Cerebellar nuclear complex (tissue), 1 donor: ENCODE measurements around the gene PRKACB.
"Not testable (repeated sequence)": the region's sequence is repeated elsewhere in the genome, so short reads cannot be mapped to it uniquely, and the experiment has no call there.

ENCODE experiments used
- DNase-seq, 2 experiments: peaks; one replicate each; lab custom pipeline; 2025; lab: John Stamatoyannopoulos, UW

The PRKACB gene

DNA sequence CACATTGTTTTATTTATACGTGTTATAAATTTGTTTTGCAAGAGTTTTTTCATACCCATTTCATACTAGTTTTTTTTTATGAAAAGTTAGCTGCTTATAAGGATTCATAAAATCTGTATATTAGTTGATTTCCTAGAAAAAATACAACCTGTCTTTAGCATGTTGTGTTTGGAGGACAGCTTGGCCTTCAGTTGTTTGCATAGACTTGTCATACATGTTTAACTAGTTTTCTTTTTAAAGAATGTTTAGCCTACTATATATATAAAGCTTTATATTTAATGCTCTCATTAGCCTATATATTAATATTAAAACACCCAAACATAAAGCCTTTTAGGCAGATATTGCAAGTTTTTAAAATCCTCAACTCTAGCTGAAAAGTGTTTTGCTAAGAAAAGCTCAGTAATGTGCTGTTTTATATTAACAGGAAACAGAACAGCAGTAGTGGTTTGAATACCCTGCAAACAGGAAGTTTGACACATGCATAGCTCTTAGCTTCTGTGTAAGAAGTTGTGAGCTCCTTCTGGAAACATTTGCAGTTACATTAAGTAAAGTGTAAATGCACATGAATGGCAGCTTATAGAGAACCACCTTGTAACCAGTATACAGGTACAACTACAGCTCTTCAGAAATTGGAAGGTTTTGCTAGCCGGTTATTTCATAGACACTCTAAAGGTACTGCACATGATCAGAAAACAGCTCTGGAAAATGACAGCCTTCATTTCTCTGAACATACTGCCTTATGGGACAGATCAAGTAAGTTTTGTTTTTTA lies at the start of gene PRKACB:
Gene PRKACB, plus strand, starts transcription at position 476 of the 770 bp plus-strand sequence. Its CDS starts 91 bp downstream, at position 567.
- no peak for DNase-seq

DNA sequence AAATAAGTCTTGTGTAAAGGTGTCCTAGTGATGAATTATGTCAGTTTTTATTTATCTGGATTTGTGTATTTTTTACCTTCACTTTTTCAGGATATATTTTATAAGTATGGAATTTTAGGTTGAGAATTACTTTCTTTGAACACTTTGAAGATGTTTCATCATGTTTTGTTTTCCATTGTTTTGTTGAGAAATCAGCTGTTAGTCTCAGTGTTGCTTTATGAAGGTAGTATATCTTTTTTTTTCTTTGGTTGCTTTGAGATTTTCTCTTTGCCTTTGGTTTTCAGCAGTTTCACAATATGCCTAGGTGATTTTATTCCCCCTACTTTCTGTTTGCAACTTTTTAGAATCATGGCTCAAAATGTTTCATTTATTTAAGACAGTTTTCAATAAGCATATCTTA lies 48.8 kb upstream of the PRKACB start:
- DNase-seq, result no peak

DNA sequence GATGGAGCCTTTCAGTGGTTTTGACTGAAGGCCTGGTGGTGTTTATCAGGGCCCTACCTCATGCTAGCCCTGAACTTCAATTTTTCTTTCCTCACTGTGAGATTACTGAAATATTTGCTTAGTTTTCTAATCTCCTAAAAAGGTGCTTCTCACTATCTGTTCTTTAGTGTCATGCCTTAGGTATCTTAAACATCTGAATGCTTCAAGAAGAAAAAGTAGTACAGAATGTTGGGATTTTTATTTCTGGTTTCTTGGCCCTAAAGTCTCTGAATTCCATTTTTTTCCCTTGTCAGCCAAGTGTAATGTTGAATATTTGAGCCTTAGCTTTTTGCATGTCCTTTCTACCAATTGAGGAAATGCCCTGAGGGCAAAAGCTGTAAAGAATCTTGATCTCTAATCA lies 47.9 kb upstream of the PRKACB start:
- DNase-seq, result no peak

DNA sequence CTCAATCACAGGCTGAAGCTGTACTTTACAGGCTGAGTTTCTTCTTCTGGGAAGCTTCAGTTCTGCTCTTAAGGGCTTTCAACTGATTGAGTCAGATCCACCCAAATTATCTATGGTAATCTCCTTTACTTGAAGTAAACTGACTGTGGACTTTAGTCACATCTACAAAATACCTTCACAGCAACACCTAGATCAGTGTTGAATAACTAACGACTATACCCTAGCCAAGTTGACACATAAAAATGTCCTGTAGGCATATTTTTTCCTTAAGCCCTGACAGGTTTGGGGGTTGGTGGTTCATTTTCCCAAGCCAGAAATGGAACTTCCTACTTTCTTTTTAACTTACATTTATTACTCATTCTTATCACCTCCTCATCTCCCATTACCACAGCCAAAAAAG lies 42.9 kb upstream of the PRKACB start:
- no peak for DNase-seq

DNA sequence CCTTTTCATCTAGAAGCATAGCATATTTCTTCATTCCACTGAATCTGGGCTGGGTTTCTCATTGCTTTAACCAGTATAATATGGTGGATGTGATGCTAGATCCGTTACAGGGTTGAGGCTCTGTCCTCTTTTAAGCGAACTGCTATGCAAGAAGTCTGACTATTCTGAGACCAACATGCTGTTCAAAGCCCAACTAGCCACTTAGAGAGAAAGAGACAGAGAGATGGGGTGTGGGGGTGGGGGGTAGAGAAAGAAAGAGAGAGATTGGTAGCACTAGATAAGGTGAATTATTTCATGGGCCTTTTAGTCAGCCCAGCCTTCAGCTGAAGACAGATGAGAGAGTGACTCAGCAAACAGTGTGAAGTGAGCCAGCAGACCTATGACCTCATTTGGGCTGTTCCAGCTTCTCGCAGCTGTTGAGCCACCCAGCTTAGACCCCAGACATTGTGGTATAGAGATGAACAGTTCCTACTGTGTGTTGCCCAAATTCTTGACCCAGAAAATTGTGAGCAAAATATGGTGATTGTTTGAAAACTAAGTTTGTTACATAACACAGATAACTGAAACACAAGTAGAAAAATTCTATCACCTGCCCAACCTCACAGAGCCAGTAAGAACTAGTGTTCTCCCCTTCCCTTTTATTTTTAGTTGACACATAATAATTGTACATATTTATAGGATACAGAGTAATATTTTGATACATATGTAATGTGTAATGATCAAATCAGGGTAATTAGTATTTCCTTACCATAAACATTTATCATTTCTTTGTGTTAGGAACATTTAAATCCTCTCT lies 40.7 kb upstream of the PRKACB start:
- no peak for DNase-seq

DNA sequence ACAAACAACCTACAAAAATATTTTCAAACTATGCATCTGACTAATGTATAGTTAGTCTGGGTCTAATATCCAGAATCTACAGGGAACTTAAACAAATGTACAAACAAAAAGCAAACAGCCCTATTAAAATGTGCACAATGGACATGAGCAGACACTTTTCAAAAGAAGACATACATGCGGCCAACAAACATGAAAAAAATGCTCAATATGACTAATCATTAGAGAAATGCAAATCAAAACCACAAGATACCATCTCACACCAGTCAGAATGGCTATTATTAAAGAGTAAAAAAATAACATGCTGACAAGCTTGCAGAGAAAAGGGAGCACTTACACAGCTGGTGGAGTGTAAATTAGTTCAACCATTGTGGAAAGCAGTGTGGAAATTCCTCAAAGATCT lies 36.5 kb upstream of the PRKACB start:
- DNase-seq, result not testable (repeated sequence)

DNA sequence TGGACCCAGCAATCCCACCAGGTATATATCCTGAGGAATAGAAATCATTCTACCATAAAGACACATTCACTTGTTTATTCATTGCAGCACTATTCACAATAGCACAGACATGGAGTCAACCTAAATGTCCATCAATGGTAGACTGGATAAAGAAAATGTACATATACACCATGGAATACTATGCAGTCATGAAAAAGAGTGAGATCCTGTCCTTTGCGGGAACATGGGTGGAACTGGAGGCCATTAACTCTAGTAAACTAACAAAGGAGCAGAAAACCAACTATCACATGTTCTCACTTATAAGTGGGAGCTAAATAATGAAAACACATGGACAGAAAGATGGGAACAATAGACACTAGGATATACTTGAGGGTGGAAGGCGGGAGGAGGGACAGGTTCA lies 36.1 kb upstream of the PRKACB start:
- no peak for DNase-seq

DNA sequence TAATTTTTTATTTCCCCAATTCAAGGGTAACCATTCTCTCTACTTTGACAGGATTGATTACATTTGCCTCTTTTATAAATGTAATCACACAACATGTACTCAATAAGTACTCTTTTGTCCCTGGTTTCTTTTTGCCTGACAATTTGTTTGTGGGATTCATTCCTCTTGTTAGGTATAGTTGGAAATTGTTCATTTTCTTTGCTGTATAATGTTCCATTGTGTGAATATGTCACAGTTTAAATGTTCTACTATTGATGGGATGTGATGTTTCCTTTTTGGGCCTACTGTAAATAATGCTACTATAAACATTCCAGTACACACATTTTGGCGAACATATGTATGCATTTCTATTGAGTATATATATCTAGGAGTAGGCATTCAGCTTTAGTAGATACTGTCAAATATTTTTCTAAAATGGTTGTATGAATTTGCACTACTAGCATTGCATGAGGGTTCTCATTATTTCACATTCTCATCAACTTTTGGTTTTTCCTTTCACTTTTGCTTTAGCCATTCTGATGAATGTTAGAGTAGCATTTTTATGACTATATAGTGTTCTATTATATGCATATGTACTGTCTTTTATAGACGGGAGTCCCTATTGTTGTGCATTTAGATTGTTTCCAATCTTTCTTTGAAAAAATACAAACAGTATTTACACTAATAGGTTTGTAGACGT lies 35.0 kb upstream of the PRKACB start:
- DNase-seq, result no peak

DNA sequence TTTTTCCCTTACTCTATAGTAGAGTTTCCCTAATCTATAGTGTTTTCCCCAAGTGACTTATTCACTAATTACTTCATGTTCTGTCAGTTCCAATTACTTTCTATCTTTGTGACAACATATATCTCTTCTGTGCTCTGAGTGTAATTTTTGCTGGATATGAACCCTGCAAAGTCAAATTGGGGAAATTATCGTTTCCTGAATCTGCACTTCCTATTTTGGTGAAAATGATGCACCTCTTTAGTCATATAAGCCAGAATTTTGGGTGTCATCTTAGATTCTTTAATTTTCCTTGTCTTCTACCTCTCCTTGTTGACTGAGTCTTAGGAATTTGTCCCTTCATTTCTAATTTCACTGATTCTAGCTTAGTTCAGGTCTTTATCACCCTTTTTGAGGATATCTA lies 33.4 kb upstream of the PRKACB start:
- DNase-seq, result no peak

DNA sequence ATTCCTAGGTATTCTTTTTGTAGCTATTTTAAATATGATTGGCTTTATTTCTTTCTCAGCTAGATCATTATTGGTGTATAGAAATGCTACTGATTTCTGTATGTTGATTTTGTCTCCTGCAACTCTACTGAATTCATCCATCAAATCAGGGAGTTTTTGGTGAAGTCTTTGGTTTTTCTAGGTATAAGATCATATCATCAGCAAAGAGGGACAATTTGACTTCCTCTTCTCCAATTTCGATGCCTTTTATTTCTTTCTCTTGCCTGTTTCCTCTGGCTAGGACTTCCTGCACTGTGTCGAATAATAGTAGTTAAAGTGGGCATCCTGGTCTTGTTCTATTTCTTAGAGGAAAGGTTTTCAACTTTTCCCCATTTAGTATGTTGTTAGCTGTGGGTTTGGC lies 27.5 kb upstream of the PRKACB start:
- no peak for DNase-seq

DNA sequence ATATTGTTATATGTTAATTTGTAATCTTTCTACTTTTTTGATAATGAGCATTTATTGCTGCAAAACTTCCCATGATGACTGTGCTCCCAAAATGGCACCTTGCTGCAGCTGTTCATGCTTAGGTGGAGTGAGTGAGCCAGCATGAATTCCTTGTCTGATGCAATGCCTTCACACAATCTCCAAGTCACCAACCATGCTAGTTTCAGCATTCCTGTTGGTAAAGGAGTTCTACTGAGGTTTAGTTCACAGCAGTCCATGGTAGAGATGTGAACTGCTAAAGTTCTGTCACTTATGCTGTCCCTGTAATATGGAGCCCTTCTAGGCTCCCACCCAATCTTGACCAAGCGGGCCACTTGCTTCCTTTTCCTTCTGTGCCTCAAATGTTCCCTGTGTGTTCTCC lies 26.2 kb upstream of the PRKACB start:
- no peak for DNase-seq

DNA sequence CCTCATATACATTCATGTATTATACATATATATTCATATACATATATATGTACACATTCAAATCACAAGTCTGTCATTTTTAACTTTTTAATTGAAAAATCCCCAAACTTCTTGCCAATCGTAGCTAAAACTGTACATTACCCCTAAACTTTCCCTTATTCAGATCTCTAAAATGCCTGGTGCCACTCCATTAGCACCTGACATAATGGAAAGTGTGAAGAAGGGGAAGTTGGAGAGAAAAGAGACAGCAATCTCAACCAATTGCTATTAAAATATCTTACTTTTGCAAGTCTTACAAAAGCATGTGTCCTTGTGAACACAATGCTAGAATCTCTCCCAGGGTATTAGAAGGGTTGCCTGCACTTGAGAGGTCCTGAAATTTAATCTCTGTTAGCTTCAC lies 22.7 kb upstream of the PRKACB start:
- no peak for DNase-seq

DNA sequence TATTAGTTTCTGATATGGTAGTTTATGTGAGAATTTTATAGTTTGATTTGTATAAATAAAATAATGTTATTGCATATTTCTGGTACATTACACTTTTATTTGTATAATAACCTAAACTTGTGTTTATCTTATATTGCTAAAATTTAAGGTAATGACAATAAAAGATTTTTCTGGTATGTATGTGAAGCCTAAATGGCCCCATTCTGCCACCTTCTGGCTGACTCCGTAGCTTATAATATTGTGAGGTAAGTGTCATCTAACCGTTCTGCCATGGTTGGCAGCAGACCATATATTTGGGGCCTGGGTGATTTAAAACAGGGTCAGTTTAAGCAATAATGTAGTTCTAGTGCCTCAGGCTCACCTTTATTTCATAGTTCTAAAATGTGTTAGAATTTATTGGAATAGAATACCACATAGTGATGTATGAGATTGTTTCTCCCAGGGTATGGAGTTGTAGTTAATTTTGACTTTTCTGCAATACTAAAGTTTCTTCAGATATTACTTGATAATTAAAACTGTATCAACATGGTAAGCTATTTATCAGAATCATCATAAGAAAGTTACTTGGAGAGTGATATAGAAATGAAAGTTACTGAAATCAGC lies 21.2 kb upstream of the PRKACB start:
- DNase-seq, result no peak

DNA sequence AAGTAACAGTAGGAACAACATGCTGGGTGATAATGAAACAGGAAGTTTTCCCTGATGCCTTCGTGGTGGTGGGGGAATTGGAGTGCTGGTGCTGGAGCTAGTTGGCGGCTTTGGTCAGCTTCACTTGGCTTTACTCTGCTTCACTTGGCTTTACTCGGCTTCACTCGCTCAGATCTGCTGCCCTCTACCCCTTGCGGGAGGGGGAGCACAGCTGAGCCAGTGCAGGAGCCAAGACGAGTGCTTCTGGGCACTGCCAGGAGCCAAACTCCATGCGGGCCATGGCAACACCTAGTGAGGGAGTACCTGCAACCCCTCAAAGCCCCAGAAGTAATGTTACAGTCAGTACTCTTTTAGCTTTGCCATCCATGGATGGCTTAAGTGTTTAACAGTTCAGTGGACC lies 10.6 kb upstream of the PRKACB start:
- DNase-seq, result no peak

DNA sequence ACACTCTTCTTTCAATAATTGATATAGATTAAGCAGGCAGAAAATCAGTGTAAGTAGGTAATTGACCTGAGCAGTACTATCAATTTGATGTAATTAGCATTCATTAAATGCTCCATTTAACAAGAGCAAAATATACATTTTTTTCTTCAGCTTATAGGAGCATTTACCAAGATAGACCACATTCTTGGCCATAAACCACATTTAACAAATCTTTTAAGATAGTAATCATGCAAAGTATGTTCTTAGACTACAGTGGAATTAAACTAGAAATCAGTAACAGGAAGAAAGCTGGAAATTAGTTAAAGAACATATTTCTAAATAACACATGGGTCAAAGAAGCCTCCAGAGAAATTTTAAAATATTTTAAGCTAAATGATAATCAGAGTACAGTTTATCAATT lies 8.7 kb upstream of the PRKACB start:
- no peak for DNase-seq

DNA sequence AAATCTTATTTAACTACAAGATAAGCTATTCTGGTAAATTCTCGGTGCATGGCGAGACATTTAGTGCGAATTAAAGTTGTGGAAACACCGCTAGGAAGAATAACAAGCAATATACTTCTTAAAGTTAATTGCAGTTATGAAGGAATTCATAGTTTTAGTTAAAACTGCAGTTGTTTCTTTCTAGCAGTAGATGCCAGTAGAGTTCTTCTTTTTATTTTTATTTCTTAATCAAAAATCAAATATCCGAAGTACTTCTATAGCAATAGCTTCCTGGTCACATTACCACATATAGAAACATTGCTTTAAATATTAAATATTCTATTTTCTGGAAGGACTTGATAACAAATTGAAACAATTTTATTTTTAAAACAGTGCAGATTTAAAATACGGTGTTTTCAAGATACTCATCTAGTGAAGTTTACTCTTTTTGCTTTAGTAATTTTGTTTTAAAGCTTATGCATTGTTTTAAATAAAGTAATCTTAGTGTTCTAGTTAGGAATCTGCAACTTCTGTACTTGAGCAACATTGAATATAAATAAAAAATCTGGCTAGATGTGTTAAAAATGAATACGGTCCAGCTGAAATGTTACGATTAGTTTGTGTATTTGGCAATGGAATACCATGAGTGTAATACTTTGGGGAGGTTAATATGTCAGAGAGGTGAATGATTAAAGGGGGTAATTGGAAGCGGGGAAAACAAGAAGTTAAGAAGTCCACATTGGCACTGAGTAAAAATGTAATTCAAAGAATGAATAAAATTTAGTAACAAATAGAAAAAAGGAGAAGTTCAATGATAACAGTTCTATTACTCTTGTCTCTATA lies 2.7 kb upstream of the PRKACB start:
- DNase-seq, result no peak

DNA sequence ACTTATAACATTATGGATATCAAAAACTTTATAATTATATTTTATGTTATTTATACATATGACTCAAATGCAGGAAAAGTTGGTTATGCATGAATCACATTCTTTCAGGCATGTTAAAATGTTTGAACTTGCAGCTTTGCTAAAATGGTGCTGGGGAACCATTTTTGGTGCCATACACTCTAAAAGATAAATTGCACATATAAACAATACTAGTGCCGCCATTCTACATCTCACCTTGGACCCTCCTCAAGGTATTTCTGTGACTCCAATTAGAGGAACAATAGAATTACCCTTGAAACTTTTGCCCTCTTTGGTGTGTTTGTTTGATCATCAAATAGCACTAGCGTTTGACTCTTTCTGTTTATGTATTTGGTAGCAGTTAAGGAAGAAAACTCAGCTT lies 997 bp downstream of the PRKACB start:
- no peak for DNase-seq

DNA sequence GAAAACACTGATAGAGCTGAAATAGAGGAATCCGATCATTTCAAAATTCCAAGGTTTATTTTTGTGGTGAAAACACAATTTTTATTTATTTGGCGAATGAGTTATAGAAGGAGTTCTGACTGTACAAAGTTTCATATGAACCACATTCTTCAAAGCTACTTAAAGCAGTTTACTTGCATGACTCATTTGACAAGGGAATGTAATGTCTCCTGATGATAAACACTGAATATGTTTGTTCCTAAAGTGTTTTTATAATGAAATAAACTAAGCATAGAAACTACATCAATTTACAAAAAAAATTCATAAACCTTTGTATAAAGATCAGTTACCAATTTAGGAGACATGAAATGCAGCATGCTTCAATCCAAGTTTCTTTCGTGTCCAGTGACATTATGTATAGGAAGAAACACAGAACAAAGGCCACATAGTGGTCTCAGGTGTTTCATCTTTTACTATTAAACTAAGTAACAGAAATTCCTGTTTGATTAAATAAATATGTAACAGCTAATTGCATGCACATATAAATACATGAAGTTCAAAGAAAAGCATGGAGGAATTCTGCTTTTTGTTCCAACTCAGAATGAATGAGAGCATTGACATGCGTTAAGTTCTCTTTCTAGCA lies 2.5 kb downstream of the PRKACB start:
- DNase-seq, result no peak

DNA sequence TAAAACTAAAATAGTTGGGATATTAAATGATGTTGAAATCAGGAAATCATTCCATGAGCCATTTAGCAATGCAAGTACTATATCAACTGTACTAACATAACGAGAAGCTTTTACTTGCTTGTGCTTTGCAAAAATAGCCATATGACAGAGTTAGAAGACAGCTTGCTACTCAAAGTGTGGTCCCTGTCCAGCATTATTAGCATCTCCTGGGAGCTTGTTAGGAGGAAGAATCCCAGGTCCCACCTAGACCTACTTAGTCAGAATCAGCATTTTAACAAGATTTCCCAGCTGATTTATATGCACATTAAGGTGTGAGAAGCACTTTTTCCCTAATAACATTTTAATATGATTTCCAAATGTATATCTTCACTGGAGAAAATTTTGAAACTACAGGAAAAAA lies 4.7 kb downstream of the PRKACB start:
- DNase-seq, result no peak

DNA sequence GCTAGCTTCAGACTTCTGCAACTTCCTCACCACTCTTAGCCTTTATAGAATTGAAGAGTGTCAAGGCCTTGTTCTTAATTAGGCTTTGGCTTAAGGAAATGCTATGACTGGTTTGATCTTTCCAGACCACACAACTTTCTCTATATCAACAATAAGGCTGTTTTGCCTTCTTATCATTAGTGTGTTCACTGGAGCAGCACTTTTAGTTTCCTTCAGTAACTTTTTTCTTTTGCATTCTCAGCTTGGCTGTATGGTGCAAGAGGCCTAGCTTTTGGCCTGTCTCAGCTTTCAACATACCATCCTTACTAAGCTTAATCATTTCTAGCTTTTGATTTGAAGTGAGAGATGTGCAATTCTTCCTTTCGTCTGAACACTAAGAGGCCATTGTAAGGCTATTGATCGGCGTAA lies 8.6 kb downstream of the PRKACB start:
- no peak for DNase-seq

DNA sequence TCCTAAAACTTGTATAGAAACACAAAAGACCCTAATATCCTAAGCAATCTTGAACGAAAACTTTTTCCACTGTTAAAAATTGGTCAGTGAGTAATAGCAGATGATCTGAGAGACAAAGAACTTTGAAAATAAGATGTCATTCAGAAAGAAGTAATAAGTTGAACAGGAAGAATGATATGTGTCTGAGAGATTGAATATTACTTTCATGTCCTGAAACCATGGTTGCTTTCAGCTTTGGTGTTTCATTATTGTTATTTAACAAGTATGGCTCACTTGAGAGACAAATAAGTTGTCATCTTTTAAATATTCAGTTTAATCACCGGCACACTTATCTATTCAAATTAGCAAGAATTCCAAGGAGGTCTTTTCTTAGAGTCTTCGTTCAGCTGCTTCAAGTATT lies 11.4 kb downstream of the PRKACB start:
- no peak for DNase-seq
